Ecto neural progenitor cell (in vitro differentiated cells): ENCODE measurements around the gene MYMX.
"Not testable (repeated sequence)": the region's sequence is repeated elsewhere in the genome, so short reads cannot be mapped to it uniquely, and the experiment has no call there.

ENCODE experiments used
- DNase-seq: peaks from one replicate; pipeline ENCODE4 v3.0.0-alpha.2; 2018; ENCODE audit warnings: low spot score

MYMX gene

GRCh38 chr6:44186635-44187025 lies 30.1 kb upstream of the MYMX start:
- DNase-seq = no peak

- no peak for DNase-seq
Observed at GRCh38 chr6:44188819-44189218, 27.9 kb upstream of the MYMX start.

- no peak for DNase-seq
Observed at GRCh38 chr6:44189257-44189656, 27.5 kb upstream of the MYMX start.

DNA sequence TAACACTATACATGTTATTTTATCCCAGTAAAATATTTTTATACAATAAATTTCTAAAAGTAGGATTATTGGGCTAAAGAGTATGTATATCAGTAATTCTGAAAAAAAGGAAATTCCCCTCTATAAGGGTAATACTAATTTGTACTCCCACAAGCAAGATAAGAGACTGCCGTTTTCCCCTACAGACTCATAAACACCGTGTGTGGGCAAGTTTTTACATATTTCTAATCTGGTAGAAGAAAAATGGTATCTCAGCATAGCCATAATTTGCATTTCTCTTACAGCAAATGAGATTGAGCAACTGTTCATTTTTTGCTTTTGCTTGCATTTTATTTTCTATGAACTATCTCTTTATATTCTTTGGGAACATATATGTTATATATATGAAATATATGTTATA lies 26.0 kb upstream of the MYMX start:
- no peak for DNase-seq

- no peak for DNase-seq
Observed at GRCh38 chr6:44192428-44193041, 24.2 kb upstream of the MYMX start.

DNA sequence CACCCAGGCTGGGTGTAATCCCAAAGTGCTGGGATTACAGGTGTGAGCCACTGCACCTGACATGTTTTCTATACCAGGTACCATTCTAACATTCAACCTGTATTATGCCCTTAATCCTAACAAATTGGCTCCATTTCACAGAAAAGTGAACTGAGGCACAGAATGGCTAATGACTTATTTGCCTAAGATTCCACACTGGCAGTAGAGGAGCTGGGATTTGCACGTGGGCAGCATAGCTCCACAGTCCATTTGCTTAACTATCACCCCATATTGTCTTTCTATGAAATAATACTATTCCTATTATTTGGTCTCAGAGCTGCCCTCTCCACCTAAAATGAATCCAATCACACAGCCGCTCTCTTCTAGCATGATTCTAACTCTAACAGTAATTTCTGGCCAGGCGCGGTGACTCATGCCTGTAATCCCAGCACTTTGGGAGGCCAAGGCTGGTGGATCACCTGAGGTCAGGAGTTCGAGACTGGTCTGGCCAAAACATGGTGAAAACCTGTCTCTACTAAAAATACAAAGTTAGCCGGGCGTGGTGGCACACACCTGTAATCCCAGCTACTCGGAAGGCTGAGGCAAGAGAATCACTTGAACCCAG lies 23.3 kb upstream of the MYMX start:
- DNase-seq = no peak

DNA sequence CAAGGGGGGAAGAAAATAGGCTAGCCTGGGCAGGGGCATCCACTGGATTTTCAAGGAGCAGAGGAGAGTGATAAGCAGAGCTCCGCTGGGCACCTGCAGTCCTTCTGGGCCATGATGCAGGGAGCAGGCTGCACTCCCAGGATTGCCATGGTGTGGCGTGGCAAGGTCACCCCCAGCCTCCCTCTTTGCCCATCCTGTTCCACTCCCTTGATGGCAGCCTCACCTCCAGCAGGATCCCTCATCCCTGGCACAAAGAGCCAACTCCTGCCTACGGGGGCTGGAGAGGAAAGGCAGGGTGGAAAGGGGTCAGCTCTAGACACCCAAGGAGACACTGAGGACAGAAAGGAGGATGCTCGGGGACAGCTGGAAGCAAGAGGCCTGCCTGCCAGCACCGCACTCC lies 22.4 kb upstream of the MYMX start:
- DNase-seq = no peak

GRCh38 chr6:44196351-44196750 lies 20.4 kb upstream of the MYMX start:
- not testable (repeated sequence) for DNase-seq

GRCh38 chr6:44198684-44199083 lies 18.0 kb upstream of the MYMX start:
- DNase-seq = no peak

GRCh38 chr6:44199883-44200282 lies 16.8 kb upstream of the MYMX start:
- DNase-seq = no peak

DNA sequence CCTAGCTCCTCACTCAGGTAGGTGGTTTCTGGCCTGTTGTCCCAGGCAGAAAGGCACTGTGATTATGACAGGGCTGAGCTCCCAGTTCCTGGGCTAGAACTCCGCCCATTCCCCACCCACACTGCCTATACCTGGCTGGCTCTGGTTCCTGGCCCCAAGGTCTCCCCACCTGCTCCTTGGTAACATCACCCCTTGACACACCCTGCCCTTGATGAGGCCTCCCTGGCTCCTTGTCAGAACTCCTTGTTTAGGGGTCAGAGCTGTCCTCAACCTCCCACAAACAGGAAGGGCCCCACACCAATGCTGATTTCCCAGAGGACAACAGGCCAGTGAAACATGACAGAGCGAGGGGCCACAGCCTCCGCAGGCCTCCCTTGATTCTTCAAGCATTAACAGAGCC lies 15.5 kb upstream of the MYMX start:
- no peak for DNase-seq

- no peak for DNase-seq
Observed at GRCh38 chr6:44201638-44202303, 15.0 kb upstream of the MYMX start.

GRCh38 chr6:44202332-44202971 lies 14.3 kb upstream of the MYMX start:
- no peak for DNase-seq

DNA sequence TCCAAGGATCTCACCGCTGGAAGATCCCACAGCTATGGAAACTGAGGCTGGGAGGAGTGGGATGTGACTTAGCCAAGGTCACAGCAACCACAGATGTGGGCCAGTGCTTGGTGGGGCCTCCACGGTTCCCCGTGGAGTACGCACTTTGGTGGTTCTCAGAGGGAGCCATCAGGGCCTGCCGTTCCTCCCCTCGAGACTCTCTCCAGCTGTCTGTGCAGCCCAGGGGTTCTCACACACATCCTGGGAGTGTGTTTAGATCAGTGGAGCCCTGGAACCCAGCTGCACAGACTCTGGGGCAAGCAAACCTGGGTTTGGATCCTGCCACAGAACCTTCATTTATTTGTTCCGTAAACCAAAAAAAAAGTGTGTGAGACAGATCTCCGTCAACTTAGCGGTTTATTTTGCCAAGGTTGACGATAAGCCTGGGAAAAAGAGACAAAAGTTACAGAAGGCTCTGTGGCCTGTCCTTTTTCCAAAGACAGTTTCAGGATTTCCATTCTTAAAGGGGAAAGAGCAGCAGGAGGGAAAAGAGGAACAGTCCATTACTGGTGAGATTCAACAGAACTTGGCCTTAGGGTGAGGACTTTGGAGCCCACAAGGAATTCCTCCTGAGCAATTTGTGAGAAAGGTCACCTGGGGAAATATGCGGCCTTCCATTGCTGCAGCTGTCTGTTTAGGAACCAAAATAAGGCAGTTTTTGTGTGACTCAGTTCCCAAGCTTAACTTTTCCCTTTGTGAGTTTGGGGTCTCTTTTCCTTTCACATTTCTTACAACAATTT lies 13.6 kb upstream of the MYMX start:
- DNase-seq = peak; percentile 44

DNA sequence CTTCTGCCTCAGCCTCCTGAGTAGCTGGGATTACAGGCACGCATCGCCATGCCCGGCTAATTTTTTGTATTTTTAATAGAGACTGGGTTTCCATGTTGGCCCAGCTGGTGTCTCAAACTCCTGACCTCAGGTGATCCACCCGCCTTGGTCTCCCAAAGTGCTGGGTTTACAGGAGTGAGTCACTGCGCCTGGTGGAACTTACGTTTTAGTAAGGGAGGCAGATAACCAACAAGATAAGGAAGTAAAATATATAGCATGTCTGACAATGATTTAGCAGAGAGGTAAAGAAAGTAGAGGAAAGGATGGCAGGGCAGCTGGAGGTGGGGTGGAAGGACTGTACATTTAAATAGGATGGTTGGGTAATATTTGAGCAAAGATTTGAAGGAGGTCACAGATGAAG lies 12.8 kb upstream of the MYMX start:
- DNase-seq = no peak

DNA sequence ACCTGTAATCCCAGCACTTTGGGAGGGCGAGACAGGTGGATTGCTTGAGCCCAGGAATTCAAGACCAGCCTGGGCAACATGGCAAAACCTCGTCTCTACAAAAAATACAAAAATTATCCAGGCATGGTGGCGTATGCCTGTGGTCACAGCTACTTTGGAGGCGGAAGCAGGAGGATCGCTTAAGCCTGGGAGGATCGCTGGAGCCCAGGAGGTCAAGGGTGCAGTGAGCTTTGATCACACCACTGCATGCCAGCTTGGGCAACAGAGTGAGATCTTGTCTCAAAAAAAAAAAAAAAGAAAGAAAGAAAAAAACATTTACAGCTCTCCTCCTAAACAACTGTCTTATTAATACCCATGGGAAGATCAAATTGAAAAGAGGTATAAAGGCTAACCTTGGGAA lies 8.8 kb upstream of the MYMX start:
- DNase-seq = no peak

GRCh38 chr6:44211284-44211683 lies 5.4 kb upstream of the MYMX start:
- no peak for DNase-seq

GRCh38 chr6:44214307-44214706 lies 2.4 kb upstream of the MYMX start:
- DNase-seq = no peak

DNA sequence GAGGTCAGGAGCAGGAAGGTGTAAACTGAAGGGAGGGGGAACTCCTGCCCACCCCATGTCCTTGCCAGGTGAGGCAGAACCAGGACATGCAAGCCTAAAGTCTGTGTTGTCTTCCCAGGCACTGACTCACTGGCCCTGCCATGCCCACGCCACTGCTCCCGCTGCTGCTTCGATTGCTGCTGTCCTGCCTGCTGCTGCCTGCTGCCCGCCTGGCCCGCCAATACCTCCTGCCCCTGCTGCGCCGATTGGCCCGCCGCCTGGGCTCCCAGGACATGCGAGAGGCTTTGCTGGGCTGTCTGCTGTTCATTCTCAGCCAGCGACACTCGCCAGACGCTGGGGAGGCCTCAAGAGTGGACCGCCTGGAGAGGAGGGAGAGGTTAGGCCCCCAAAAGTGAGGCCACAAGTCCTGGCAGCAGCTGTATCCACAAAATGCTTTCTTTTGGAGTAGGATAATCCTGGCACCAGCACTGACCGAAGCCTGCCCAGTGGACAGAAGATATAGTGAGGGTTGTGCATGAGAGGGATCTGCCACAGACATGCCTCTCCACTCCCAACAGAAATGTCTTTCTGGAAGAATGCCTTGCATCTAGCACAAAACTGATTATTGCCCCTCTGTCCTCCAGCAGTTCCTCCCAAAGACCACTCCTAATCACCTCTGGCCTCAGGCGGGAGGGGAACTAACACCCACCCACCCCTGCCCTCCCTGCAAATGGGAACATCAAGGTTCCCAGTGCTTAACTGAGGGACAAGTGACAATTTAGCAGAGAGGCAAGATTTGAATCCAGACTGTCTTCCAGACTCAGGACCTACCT lies 812 bp downstream of the MYMX start:
- peak; percentile 71 for DNase-seq

- peak; percentile 95 for DNase-seq
Observed at GRCh38 chr6:44219053-44219814, 2.5 kb downstream of the MYMX start.
